Dedifferentiated amniotic fluid mesenchymal stem cell (primary cell): ENCODE results near the gene TBC1D2.

Experiments used
- DNase-seq: peaks from one replicate; pipeline ENCODE4 v3.0.0-alpha.2; 2016; ENCODE audit errors: extremely low spot score

TBC1D2 gene

GRCh38 chr9:98241357-98242300, 13.8 kb downstream of the TBC1D2 start:
- no peak for DNase-seq

- no peak for DNase-seq
Measured at GRCh38 chr9:98240475-98240874, 15.0 kb downstream of the TBC1D2 start.

GRCh38 chr9:98236901-98237487, 18.5 kb downstream of the TBC1D2 start:
- DNase-seq = no peak

- DNase-seq = no peak
Measured at GRCh38 chr9:98235126-98235525, 20.3 kb downstream of the TBC1D2 start.

GRCh38 chr9:98234245-98234825, 21.1 kb downstream of the TBC1D2 start:
- DNase-seq = no peak

GRCh38 chr9:98232926-98233325, 22.5 kb downstream of the TBC1D2 start:
- no peak for DNase-seq

- peak; percentile 81 for DNase-seq
Measured at GRCh38 chr9:98231770-98232478, 23.5 kb downstream of the TBC1D2 start.

DNA sequence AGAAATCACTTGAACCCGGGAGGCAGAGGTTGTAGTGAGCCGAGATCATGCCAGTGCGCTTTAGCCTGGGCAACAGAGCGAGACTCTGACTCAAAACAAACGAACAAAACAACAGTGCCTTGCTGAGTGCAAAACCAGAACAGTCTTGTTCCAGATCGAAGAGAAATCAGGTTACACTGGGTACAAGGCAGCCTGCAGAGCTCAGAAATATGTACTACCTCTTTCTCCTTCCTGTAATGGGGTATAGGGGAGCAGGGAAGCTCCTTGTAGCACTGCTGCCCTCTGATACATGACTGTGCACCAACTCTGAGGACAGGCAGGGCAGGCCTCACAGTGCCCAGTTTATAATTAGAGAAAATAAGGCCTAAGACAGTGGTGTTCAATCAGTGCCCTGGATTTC, 24.7 kb downstream of the TBC1D2 start:
- DNase-seq = no peak

GRCh38 chr9:98230304-98230703, 25.1 kb downstream of the TBC1D2 start:
- no peak for DNase-seq

- no peak for DNase-seq
Measured at GRCh38 chr9:98229620-98230019, 25.8 kb downstream of the TBC1D2 start.

DNA sequence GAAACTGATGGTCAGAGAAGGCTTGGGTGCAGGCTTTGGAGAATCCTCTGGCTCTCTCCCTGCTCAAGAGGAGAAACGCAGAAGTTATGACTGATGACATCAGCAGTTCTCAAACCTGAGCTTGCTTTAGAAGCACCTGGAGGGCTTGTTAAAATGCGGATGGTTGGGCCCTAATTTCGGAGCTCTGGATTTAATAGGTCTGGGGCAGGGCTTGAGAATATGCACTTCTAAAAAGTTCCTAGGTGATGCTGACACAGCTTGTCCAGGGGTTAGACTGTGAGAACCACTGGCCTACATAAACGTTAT, 26.4 kb downstream of the TBC1D2 start:
- DNase-seq = no peak

DNA sequence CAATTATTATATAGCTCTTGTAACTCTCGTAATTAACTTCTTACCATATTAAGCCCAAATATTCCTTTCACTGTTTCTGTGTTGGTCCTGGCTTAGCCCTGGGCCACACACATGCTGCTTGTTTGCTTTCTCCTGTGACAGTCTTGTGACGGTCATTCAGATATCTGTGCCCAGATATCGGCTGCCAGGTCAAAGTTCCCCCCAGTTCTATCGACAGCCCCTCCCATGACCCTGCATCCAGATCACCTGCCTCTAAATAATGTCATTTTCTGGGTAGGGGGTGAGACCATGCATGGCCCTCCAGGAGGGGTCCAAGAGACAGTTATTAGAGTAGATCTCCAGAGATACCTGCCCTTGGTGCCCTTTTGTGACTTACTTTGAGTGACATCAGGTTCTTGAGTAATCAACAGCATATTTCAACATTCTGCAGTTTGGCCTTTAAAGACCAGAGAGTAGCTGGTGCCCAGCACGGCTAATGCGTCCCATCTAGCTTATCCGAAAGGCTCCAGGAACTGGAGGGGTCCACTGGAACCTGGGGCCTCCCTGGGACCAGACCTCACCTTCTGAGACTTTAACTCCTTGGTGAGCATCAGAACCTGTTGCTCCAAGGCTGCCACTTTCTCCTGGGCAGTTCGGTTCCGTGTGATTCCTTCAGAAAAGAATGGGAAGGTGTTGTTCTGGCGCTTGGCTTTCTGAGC, 26.9 kb downstream of the TBC1D2 start:
- DNase-seq = no peak

DNA sequence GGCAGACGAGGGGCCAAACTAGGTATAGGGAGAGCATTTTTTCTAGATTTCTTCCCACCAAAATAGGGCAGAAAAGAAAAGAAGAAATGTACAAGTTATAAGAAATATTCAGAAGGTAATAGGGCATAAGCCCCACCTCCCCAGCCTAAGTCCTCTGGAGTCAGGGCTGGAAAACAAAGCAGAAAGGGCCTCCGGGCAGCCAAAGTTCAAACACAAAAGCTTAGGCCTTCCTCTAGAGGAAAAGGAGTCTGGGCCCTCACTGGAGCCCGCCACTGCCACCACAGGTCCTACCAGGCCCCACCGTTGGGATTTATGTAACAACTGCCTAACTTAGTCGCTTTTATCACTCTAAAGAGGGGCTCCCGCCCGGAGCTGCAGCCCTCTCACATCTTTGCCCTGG, 27.6 kb downstream of the TBC1D2 start:
- DNase-seq = no peak

DNA sequence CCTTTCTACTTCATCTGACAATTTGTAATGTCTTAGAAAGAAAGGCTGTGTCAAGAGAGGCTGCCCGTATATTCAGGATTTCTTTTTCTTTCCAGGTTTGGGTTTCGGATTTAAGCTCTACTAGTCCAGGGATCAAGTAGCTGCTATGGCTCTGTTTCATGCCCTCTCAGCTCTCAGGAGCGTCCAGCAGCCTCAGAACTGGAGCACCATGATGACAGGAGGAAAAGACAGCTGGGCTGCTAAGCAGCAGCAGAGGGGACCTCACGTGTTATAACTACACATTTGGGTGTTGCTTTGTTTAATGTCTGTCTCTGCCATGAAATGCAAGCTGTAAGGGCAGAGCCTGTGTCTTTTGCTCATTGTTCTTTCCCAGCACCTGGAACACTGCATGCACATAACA, 28.5 kb downstream of the TBC1D2 start:
- no peak for DNase-seq

DNA sequence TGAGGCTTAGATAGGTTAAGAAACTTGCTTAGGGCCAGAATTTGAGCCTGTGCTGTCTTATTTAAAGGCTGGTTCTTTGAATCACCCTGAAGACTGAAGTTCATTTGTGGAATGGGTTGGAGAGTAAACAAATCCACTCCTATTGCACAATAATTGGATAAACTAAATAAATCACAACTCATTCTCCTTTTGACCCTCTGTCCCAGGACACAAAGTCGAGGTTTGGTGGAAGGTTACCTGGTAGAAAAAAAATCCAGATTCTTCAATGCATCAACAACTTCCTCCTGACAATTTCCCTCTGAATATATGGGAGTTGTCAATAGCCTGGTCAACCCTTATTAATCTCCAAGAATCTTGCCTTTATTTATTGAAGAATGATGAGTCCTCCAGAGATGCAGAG, 28.9 kb downstream of the TBC1D2 start:
- no peak for DNase-seq

GRCh38 chr9:98225015-98225442, 30.4 kb downstream of the TBC1D2 start:
- no peak for DNase-seq

DNA sequence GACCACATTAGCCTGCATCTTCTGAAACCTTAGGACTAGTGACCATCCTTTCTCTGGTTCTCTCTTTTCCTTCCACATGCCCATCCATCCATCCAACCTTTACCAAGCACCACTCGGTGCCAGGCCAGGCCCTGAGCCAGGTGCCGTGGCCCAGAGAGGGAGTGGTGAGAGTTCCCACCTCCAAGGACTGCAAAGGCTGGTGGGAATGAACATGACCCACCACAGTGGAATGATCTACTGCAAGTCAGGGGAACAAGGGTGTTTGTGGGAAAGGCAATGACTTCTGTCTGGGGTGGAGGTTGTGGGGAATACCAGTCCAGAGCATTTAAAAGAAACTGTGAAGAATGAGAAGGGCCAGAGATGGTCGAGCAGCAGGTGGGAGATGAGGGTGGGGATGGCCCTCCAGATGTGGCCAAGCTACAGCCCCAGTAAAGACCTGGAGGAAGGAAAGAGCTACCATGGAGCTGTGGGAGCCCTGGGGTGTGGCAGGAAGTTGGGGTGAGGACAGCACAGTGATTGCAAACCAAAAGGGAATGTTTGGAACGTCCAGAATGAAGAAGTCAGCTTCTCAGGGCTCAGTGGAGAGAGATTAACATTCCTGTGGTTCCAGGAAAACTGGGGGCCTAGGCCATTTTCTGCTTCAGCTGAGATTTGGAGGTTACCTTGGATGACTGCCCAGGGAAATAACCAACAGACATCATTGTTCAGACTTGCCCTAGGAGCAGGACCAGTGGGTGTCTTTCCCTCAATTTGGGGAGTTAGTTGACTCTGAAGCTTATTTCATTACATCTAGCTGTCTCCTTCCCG, 32.4 kb downstream of the TBC1D2 start:
- peak; percentile 96 for DNase-seq

DNA sequence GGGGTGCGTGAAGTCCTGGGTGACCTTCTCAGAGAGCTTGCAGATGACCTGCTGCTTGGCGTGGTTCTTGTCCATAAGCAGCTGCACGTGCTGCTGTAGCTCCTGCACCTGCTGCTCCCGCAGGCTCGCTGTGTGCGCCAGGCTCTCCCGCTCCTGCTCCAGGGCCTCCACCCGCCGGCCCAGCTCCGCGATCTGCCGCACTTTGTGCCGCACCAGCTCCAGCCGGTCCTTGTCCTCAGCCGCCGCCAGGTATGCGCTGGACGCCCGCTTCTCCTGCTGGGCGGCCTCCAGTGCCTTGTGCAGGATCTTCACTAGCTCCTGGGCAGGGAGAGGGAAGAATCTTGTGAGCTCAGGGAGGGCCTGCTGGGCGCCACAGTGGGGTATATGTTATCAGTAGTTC, 34.5 kb downstream of the TBC1D2 start:
- no peak for DNase-seq

- DNase-seq = no peak
Measured at GRCh38 chr9:98219794-98220370, 35.6 kb downstream of the TBC1D2 start.

DNA sequence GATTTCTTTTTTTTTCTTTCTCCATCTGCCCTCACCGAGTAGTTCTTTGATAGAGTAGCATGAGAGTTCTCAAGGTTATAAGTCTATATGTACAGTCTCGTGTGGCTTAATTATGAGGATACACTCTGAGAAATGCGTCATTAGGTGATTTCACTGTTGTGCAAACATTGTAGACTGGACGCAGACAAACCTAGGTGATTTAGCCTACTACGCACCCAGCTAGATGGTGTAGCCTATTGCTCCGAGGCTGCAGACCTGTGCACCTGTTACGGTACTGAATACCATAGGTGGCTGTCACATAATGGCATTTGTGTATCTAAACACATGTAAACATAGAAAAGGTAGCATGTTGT, 36.1 kb downstream of the TBC1D2 start:
- DNase-seq = no peak
